ENCODE data around the gene PLEKHM3. TPM values are rescaled to one million over a fixed set of nuclear protein-coding genes. Genes with fewer than 3 reads are reported as not detected.

PLEKHM3 gene
- total and polyA plus RNA-seq, 2 of the 13 experiments (the other 11 are each of a cell fraction or from before 2014, with no cell fraction given), result 4.5 to 4.7 TPM

DNA sequence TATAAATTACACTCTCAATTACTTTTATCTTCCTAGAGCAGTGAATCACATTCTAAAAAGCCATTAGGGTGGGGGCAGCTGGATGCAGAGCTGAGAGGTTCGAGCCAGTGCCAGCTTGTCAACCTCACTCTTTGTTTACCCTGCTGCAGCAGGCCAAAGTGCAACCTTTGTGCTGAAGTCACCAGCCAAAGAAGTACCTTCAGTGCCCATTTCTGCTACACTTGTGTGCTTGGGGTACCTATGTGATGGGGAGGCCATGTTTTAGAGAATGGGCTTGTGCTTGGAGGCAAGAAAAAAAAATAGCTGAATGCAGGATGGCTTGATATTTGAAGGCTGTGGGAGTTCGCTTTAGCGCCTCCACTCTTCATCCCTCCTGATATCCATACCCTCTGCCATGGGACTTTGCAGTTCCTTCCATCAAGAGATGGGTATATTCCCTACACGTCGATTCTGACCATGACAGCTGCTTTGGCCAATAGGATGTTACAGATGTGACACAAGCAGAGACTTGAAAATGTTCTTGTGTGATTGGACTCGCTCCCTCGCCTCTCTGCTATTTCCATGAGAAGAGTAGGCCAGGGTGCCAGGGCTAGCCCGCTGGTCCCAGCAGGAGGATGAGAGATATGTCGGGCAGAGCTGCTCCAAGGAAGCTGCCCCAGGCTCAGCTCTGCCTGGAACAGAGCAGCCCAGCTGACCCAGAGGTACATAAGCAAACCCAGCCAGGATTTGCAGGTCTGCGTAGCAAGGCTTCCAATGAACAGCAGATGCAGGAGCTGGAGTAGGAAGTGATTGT, 242.9 kb downstream of the PLEKHM3 start (continued):
- TF ChIP-seq PRDM10 (CRISPR knock-in tag; IDR thresholded peaks at IDR 0.05; ENCODE audit: low read depth), result no peak
- no peak for TF ChIP-seq KLF12 (CRISPR knock-in tag; IDR thresholded peaks at IDR 0.05; ENCODE audit: borderline replicate concordance)
- TF ChIP-seq, protein P1, sequence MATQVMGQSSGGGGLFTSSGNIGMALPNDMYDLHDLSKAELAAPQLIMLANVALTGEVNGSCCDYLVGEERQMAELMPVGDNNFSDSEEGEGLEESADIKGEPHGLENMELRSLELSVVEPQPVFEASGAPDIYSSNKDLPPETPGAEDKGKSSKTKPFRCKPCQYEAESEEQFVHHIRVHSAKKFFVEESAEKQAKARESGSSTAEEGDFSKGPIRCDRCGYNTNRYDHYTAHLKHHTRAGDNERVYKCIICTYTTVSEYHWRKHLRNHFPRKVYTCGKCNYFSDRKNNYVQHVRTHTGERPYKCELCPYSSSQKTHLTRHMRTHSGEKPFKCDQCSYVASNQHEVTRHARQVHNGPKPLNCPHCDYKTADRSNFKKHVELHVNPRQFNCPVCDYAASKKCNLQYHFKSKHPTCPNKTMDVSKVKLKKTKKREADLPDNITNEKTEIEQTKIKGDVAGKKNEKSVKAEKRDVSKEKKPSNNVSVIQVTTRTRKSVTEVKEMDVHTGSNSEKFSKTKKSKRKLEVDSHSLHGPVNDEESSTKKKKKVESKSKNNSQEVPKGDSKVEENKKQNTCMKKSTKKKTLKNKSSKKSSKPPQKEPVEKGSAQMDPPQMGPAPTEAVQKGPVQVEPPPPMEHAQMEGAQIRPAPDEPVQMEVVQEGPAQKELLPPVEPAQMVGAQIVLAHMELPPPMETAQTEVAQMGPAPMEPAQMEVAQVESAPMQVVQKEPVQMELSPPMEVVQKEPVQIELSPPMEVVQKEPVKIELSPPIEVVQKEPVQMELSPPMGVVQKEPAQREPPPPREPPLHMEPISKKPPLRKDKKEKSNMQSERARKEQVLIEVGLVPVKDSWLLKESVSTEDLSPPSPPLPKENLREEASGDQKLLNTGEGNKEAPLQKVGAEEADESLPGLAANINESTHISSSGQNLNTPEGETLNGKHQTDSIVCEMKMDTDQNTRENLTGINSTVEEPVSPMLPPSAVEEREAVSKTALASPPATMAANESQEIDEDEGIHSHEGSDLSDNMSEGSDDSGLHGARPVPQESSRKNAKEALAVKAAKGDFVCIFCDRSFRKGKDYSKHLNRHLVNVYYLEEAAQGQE (IDR thresholded peaks at IDR 0.05; ENCODE audit: borderline replicate concordance in 1 of 2, low read depth in 1 of 2, low read length in 2 of 2), result no peak; a peak in 1 of 4 replicates
- TF ChIP-seq SOX6 (IDR thresholded peaks at IDR 0.05), result no peak
- TF ChIP-seq SOX6 (CRISPR knock-in tag; IDR thresholded peaks at IDR 0.05), result peak; percentile 84
- no peak for TF ChIP-seq HHEX (CRISPR knock-in tag; IDR thresholded peaks at IDR 0.05)
- no peak for TF ChIP-seq ZNF773 (CRISPR knock-in tag; IDR thresholded peaks at IDR 0.05; ENCODE audit: borderline replicate concordance)
- TF ChIP-seq CBX1 (IDR thresholded peaks at IDR 0.05; ENCODE audit: low read depth), result no peak
- no peak for TF ChIP-seq ZFYVE20 (CRISPR knock-in tag; IDR thresholded peaks at IDR 0.05; ENCODE audit: borderline replicate concordance, low read depth)
- no peak for TF ChIP-seq ZNF20 (CRISPR knock-in tag; IDR thresholded peaks at IDR 0.05)
- TF ChIP-seq, protein P2, sequence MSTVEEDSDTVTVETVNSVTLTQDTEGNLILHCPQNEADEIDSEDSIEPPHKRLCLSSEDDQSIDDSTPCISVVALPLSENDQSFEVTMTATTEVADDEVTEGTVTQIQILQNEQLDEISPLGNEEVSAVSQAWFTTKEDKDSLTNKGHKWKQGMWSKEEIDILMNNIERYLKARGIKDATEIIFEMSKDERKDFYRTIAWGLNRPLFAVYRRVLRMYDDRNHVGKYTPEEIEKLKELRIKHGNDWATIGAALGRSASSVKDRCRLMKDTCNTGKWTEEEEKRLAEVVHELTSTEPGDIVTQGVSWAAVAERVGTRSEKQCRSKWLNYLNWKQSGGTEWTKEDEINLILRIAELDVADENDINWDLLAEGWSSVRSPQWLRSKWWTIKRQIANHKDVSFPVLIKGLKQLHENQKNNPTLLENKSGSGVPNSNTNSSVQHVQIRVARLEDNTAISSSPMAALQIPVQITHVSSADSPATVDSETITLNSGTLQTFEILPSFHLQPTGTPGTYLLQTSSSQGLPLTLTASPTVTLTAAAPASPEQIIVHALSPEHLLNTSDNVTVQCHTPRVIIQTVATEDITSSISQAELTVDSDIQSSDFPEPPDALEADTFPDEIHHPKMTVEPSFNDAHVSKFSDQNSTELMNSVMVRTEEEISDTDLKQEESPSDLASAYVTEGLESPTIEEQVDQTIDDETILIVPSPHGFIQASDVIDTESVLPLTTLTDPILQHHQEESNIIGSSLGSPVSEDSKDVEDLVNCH (CRISPR knock-in tag; IDR thresholded peaks at IDR 0.05), result no peak
- TF ChIP-seq, protein P3, sequence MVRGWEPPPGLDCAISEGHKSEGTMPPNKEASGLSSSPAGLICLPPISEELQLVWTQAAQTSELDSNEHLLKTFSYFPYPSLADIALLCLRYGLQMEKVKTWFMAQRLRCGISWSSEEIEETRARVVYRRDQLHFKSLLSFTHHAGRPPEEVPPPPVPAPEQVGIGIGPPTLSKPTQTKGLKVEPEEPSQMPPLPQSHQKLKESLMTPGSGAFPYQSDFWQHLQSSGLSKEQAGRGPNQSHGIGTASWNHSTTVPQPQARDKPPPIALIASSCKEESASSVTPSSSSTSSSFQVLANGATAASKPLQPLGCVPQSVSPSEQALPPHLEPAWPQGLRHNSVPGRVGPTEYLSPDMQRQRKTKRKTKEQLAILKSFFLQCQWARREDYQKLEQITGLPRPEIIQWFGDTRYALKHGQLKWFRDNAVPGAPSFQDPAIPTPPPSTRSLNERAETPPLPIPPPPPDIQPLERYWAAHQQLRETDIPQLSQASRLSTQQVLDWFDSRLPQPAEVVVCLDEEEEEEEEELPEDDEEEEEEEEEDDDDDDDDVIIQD (CRISPR knock-in tag; IDR thresholded peaks at IDR 0.05; ENCODE audit: low read depth), result peak; percentile 89
- no peak for TF ChIP-seq CAMTA2 (CRISPR knock-in tag; IDR thresholded peaks at IDR 0.05; ENCODE audit: borderline replicate concordance)
- TF ChIP-seq ZNF337 (CRISPR knock-in tag; IDR thresholded peaks at IDR 0.05; ENCODE audit: borderline replicate concordance, low read depth), result no peak

Measured in HepG2 (cell line).